Thyroid gland (tissue), 4 donors: ENCODE measurements around the gene CLIP2.

Experiments used
- CTCF ChIP-seq, 6 experiments: fragments of 200-600 bp in 3 of 6; fragments of 450-650 bp in 3 of 6; sonication (generic) in 3 of 6; IDR thresholded peaks; one replicate each; pipeline ENCODE4 v1.5.1; 2016 to 2019; ENCODE audit warnings: antibody characterized with exemption in 6 of 6, mild to moderate bottlenecking in 2 of 6, inconsistent platforms in 1 of 6, moderate library complexity in 1 of 6
- POLR2A ChIP-seq, 2 donors: fragments of 450-650 bp; IDR thresholded peaks; one replicate each; pipeline ENCODE4 v1.6.1; 2017; ENCODE audit warnings: antibody characterized with exemption in 2 of 2, mild to moderate bottlenecking in 2 of 2, moderate library complexity in 1 of 2

GRCh38 chr7:74429153-74429747 is 140.0 kb downstream of the CLIP2 start:
- TF ChIP-seq POLR2A (IDR thresholded peaks at IDR 0.05): no peak
- TF ChIP-seq CTCF (IDR thresholded peaks at IDR 0.05): no peak
